ENCODE data around the gene HBB.

Gene HBB

GRCh38 chr11:5188201-5188600 is 38.7 kb downstream of the HBB start:
- Histone ChIP-seq H3K4me3 (replicated peaks; ENCODE audit: insufficient read depth, low read length) (no peak overlapping the region), H3K27ac (replicated peaks) (no peak overlapping the region), H3K27me3 (ENCODE audit: insufficient read depth, poor library complexity, severe bottlenecking) (no peaks in the 10 kb centered on the region)
- DNase-seq (ENCODE audit: low read depth in 1 of 2, low spot score in 1 of 2), result no peak
- TF ChIP-seq CTCF (IDR thresholded peaks at IDR 0.05; ENCODE audit: insufficient read depth, low read length) (no peak), GABPA (IDR thresholded peaks at IDR 0.05; ENCODE audit: low read depth) (no peak), SPI1 (IDR thresholded peaks at IDR 0.05; ENCODE audit: borderline replicate concordance, low read depth) (no peak), REST (IDR thresholded peaks at IDR 0.05; ENCODE audit: insufficient replicate concordance, low read depth) (no peak), POLR2AphosphoS5 (IDR thresholded peaks at IDR 0.05; ENCODE audit: low read depth) (no peak)

GRCh38 chr11:5178046-5178837 is 48.6 kb downstream of the HBB start:
- Histone ChIP-seq H3K27me3 (ENCODE audit: insufficient read depth, poor library complexity, severe bottlenecking) (no peaks in the 10 kb centered on the region), H3K4me3 (replicated peaks; ENCODE audit: insufficient read depth, low read length) (no peak overlapping the region), H3K27ac (replicated peaks) (no peak overlapping the region)
- TF ChIP-seq REST (IDR thresholded peaks at IDR 0.05; ENCODE audit: insufficient replicate concordance, low read depth) (no peak), CTCF (IDR thresholded peaks at IDR 0.05; ENCODE audit: insufficient read depth, low read length) (no peak), POLR2AphosphoS5 (IDR thresholded peaks at IDR 0.05; ENCODE audit: low read depth) (no peak), GABPA (IDR thresholded peaks at IDR 0.05; ENCODE audit: low read depth) (no peak), SPI1 (IDR thresholded peaks at IDR 0.05; ENCODE audit: borderline replicate concordance, low read depth) (no peak)
- DNase-seq (ENCODE audit: low read depth in 1 of 2, low spot score in 1 of 2), result no peak
